Liver (tissue), 9 donors: ENCODE data around the gene BCAN. TPM values are rescaled to one million over a fixed set of nuclear protein-coding genes. Genes with fewer than 3 reads are reported as not detected.

ENCODE experiments used
- DNase-seq: peaks from one replicate; pipeline ENCODE4 v3.0.0-alpha.2; 2017; ENCODE audit warnings: low spot score
- H3K27ac ChIP-seq, 2 donors: one replicate each; pipeline ENCODE4 v1.7.0; 2013; ENCODE audit warnings: inconsistent platforms in 2 of 2, low read length in 2 of 2, control low read depth in 1 of 2, low read depth in 1 of 2, mild to moderate bottlenecking in 1 of 2
- H3K27me3 ChIP-seq, 4 donors: one replicate each; pipeline versions ENCODE4 v1.6.1 to v1.7.0; 2013; ENCODE audit warnings: low read length in 3 of 4, inconsistent platforms in 1 of 4, mild to moderate bottlenecking in 1 of 4, moderate library complexity in 1 of 4; ENCODE audit not compliant: control insufficient read depth in 4 of 4, insufficient read depth in 4 of 4
- H3K36me3 ChIP-seq, 4 donors: one replicate each; pipeline versions ENCODE4 v1.6.1 to v1.7.0; 2013; ENCODE audit warnings: low read length in 3 of 4, mild to moderate bottlenecking in 3 of 4, low read depth in 1 of 4, moderate library complexity in 1 of 4; ENCODE audit not compliant: control insufficient read depth in 4 of 4, insufficient read depth in 3 of 4
- H3K4me1 ChIP-seq, 4 donors: one replicate each; pipeline versions ENCODE4 v1.6.1 to v1.7.0; 2013; ENCODE audit warnings: low read length in 3 of 4, mild to moderate bottlenecking in 3 of 4, moderate library complexity in 1 of 4; ENCODE audit not compliant: control insufficient read depth in 4 of 4, insufficient read depth in 4 of 4
- H3K4me3 ChIP-seq, 3 donors: one replicate each; pipeline versions ENCODE4 v1.6.1 to v1.7.0; 2013; ENCODE audit warnings: low read length in 3 of 3, control low read depth in 1 of 3, low read depth in 1 of 3, mild to moderate bottlenecking in 1 of 3
- H3K9ac ChIP-seq, 2 donors: one replicate each; pipeline ENCODE4 v1.7.0; 2013; ENCODE audit warnings: low read length in 2 of 2, mild to moderate bottlenecking in 2 of 2, moderate library complexity in 2 of 2, control low read depth in 1 of 2, low read depth in 1 of 2
- H3K9me3 ChIP-seq, 4 donors: one replicate each; pipeline versions ENCODE4 v1.6.1 to v1.7.0; 2013; ENCODE audit warnings: low read length in 3 of 4; ENCODE audit not compliant: control insufficient read depth in 4 of 4
- ATF3 ChIP-seq: IDR thresholded peaks from 2 replicates; pipeline ENCODE4 v1.6.1; 2016; ENCODE audit warnings: antibody characterized with exemption
- CTCF ChIP-seq: fragments of 150-350 bp; IDR thresholded peaks from 2 replicates; pipeline ENCODE4 v1.5.1; 2017; ENCODE audit warnings: improper control_type of control experiment, low read depth, low read length; ENCODE audit not compliant: missing input control
- EGR1 ChIP-seq, 2 donors: IDR thresholded peaks; 2 replicates each; pipeline ENCODE4 v1.6.1; 2016 to 2018; ENCODE audit warnings: antibody characterized with exemption in 2 of 2, low read depth in 2 of 2
- FOXA1 ChIP-seq: IDR thresholded peaks from 2 replicates; pipeline ENCODE4 v1.6.1; 2016; ENCODE audit warnings: antibody characterized with exemption
- FOXA2 ChIP-seq: IDR thresholded peaks from 2 replicates; pipeline ENCODE4 v1.6.1; 2016; ENCODE audit warnings: antibody characterized with exemption
- GABPA ChIP-seq, 2 donors: IDR thresholded peaks in 1 of 2; conservative IDR thresholded peaks in 1 of 2; 2 replicates each; pipeline ENCODE4 v1.6.1; 2016; ENCODE audit warnings: antibody characterized with exemption in 2 of 2, mild to moderate bottlenecking in 1 of 2, moderate library complexity in 1 of 2
- HNF4A ChIP-seq, 2 donors: conservative IDR thresholded peaks; 2 replicates each; pipeline ENCODE4 v1.6.1; 2016; ENCODE audit warnings: antibody characterized with exemption in 2 of 2, mild to moderate bottlenecking in 2 of 2
- HNF4G ChIP-seq: IDR thresholded peaks from 2 replicates; pipeline ENCODE4 v1.6.1; 2016; ENCODE audit warnings: antibody characterized with exemption
- JUND ChIP-seq, 2 donors: IDR thresholded peaks; 2 replicates each; pipeline ENCODE4 v1.6.1; 2016; ENCODE audit warnings: antibody characterized with exemption in 2 of 2
- MAX ChIP-seq: IDR thresholded peaks from 2 replicates; pipeline ENCODE4 v1.6.1; 2016; ENCODE audit warnings: antibody characterized with exemption
- NR2F2 ChIP-seq: IDR thresholded peaks from 2 replicates; pipeline ENCODE4 v1.6.1; 2016; ENCODE audit warnings: antibody characterized with exemption
- RAD21 ChIP-seq, 2 donors: IDR thresholded peaks; 2 replicates each; pipeline ENCODE4 v1.6.1; 2016; ENCODE audit warnings: antibody characterized with exemption in 2 of 2, mild to moderate bottlenecking in 2 of 2
- REST ChIP-seq: IDR thresholded peaks from 2 replicates; pipeline ENCODE4 v1.6.1; 2016; ENCODE audit warnings: antibody characterized with exemption, mild to moderate bottlenecking
- RXRA ChIP-seq, 2 donors: IDR thresholded peaks; 2 replicates each; pipeline ENCODE4 v1.6.1; 2017 to 2018; ENCODE audit warnings: antibody characterized with exemption in 2 of 2, mild to moderate bottlenecking in 1 of 2
- SP1 ChIP-seq: IDR thresholded peaks from 2 replicates; pipeline ENCODE4 v1.6.1; 2018; ENCODE audit warnings: antibody characterized with exemption, mild to moderate bottlenecking
- TAF1 ChIP-seq: conservative IDR thresholded peaks from 2 replicates; pipeline ENCODE4 v1.6.1; 2016; ENCODE audit warnings: antibody characterized with exemption, mild to moderate bottlenecking
- YY1 ChIP-seq: IDR thresholded peaks from 2 replicates; pipeline ENCODE4 v1.6.1; 2016; ENCODE audit warnings: antibody characterized with exemption, mild to moderate bottlenecking
- ZBTB33 ChIP-seq: IDR thresholded peaks from 2 replicates; pipeline ENCODE4 v1.6.1; 2016; ENCODE audit warnings: antibody characterized with exemption
- WGBS: extraction: QIAGEN DNeasy Blood & Tissue Kit; methylation state at CpG from one replicate; pipeline ENCODE4 v1.1.7; 2013; 5-methylcytosine and 5-hydroxymethylcytosine counted together
- polyA plus RNA-seq, 2 donors: library from polyadenylated mRNA; stranded (reverse) in 1 of 2; unstranded in 1 of 2; fragments of 200-250 nt in 1 of 2; fragments of >200 nt in 1 of 2; fragmentation: Nextera tagmentation in 1 of 2; extraction: Ambion mirVana in 1 of 2; gene quantifications; one replicate each; pipeline versions ENCODE4 v1.2.1 to v1.2.3, GENCODE V29; 2013 to 2015
- total RNA-seq, 2 donors: library from RNA; depleted of rRNA; stranded (reverse); fragments of >200 nt; gene quantifications; one replicate each; pipeline ENCODE4 v1.2.3, GENCODE V29; 2014
- donor health status: healthy.
- donor health status: healthy.
- donor health status: healthy.
- donor health status: healthy.
- donor health status: healthy.

The BCAN gene
- total and polyA plus RNA-seq, 4 donors = 0.02 TPM; not detected in 3

GRCh38 chr1:156704930-156705320 lies 63.0 kb downstream of the BCAN start:
- 6% methylated on average over 29 of the region's 29 CpGs for WGBS
- H3K9me3 ChIP-seq = no peaks in the 10 kb centered on the region
- H3K4me3 ChIP-seq = peak overlapping the region in 1 of 3 donors; percentile 15
- TF ChIP-seq RAD21 (IDR thresholded peaks at IDR 0.05) (no peak), EGR1 (IDR thresholded peaks at IDR 0.05; ENCODE audit: low read depth in 2 of 2) (no peak), HNF4G (no peak), SP1 (no peak), GABPA (IDR thresholded peaks at IDR 0.05 in 1 of 2, conservative IDR thresholded peaks at IDR 0.05 in 1 of 2) (no peak), FOXA1 (no peak), REST (no peak), FOXA2 (no peak), YY1 (no peak), RXRA (IDR thresholded peaks at IDR 0.05) (no peak), TAF1 (no peak), ZBTB33 (no peak), NR2F2 (no peak), MAX (no peak), JUND (IDR thresholded peaks at IDR 0.05) (no peak), ATF3 (no peak), CTCF (no peak), HNF4A (conservative IDR thresholded peaks at IDR 0.05) (no peak)
- H3K27me3 ChIP-seq = peaks cover 0 to 10% (median 7%) of the 10 kb centered on the region in 4 donors
- peaks cover 11 to 19% (median 13%) of the 10 kb centered on the region in 4 donors for H3K4me1 ChIP-seq
- no peaks in the 10 kb centered on the region for H3K36me3 ChIP-seq
- H3K27ac ChIP-seq = no peak overlapping the region
- no peak overlapping the region for H3K9ac ChIP-seq
- peak; percentile 30 for DNase-seq
